OCI-LY7 (cell line): ENCODE data around the gene PIAS4. TPM values are rescaled to one million over a fixed set of nuclear protein-coding genes. Genes with fewer than 3 reads are reported as not detected.

Source experiments
- BruUV-seq: library from RNA; stranded (reverse); fragments of 400-500 nt; replicated peaks from 2 replicates; lab custom pipeline; 2021; lab: Mats Ljungman, UMichigan
- CTCF ChIA-PET: fragments of 300-600 bp; sonication (Branson Sonifier 250); formaldehyde crosslinking; loops from one replicate; lab custom pipeline; 2022; ENCODE audit warnings: antibody characterized with exemption; ENCODE audit not compliant: unreplicated experiment; lab: Charles Lee
- POLR2A ChIA-PET: fragments of 300-600 bp; sonication (Branson Sonifier 250); formaldehyde crosslinking; loops from one replicate; lab custom pipeline; 2022; ENCODE audit warnings: antibody characterized with exemption; lab: Charles Lee
- DNase-seq: peaks from one replicate; pipeline ENCODE4 v3.0.0-alpha.2; 2015; ENCODE audit warnings: low spot score
- H2AFZ ChIP-seq: fragments of 200-600 bp; sonication (generic), shearing (Covaris generic); 2 replicates; pipeline ENCODE4 v1.6.1; 2014; ENCODE audit warnings: mild to moderate bottlenecking, antibody characterized with exemption, low read length, moderate library complexity
- H3K27ac ChIP-seq: fragments of 200-600 bp; sonication (generic); 2 replicates; pipeline ENCODE4 v1.5.1; 2014; ENCODE audit warnings: mixed run types, low read depth, mild to moderate bottlenecking, moderate library complexity, low read length, inconsistent platforms; ENCODE audit not compliant: poor library complexity, severe bottlenecking
- H3K36me3 ChIP-seq: fragments of 200-600 bp; sonication (generic); 2 replicates; pipeline ENCODE4 v1.6.1; 2014; ENCODE audit warnings: mild to moderate bottlenecking, antibody characterized with exemption, low read length, moderate library complexity, mixed read lengths; ENCODE audit not compliant: insufficient read depth
- H3K4me1 ChIP-seq: fragments of 200-600 bp; sonication (generic); 2 replicates; pipeline ENCODE4 v1.5.1; 2014; ENCODE audit warnings: mild to moderate bottlenecking, low read length; ENCODE audit not compliant: insufficient read depth, poor library complexity, severe bottlenecking
- H3K4me2 ChIP-seq: fragments of 200-600 bp; sonication (generic); 2 replicates; pipeline ENCODE4 v1.6.1; 2014; ENCODE audit warnings: mild to moderate bottlenecking, low read length
- H3K4me3 ChIP-seq: fragments of 200-600 bp; sonication (generic); 2 replicates; pipeline ENCODE4 v1.5.1; 2014; ENCODE audit warnings: mild to moderate bottlenecking, low read depth, low read length; ENCODE audit not compliant: poor library complexity, severe bottlenecking
- H3K79me2 ChIP-seq: fragments of 200-600 bp; sonication (generic); 2 replicates; pipeline ENCODE4 v1.6.1; 2016; ENCODE audit warnings: low read depth, mild to moderate bottlenecking, low read length, moderate library complexity, mixed read lengths; ENCODE audit not compliant: insufficient read depth
- H3K9me2 ChIP-seq: fragments of 200-600 bp; sonication (generic); 2 replicates; pipeline ENCODE4 v1.6.1; 2016; ENCODE audit warnings: mild to moderate bottlenecking, low read length, mixed read lengths; ENCODE audit not compliant: insufficient read depth
- H3K9me3 ChIP-seq: fragments of 200-600 bp; sonication (generic); 2 replicates; pipeline ENCODE4 v1.6.1; 2014; ENCODE audit warnings: mild to moderate bottlenecking, mixed run types, low read length, mixed read lengths
- H4K20me1 ChIP-seq: fragments of 200-600 bp; sonication (generic); 2 replicates; pipeline ENCODE4 v1.6.1; 2014; ENCODE audit warnings: mild to moderate bottlenecking, antibody characterized with exemption, low read length, moderate library complexity, mixed read lengths; ENCODE audit not compliant: insufficient read depth
- CTCF ChIP-seq: fragments of 200-600 bp; sonication (generic); conservative IDR thresholded peaks from 2 replicates; pipeline ENCODE4 v1.5.1; 2014; ENCODE audit warnings: mild to moderate bottlenecking, antibody characterized with exemption, low read length, moderate library complexity, mixed read lengths
- EZH2phosphoT487 ChIP-seq: fragments of 200-600 bp; sonication (generic); IDR thresholded peaks from 2 replicates; pipeline ENCODE4 v1.6.1; 2018; ENCODE audit warnings: low read depth, borderline replicate concordance, mild to moderate bottlenecking, mixed run types, antibody characterized with exemption, low read length, moderate library complexity, mixed read lengths
- intact Hi-C: fragments of 100-400 bp; cut with micrococcal nuclease; formaldehyde crosslinking; loops from one replicate; pipeline ENCODE4 v1.10.0; 2022; ENCODE audit not compliant: unreplicated experiment
- total RNA-seq, 2 experiments: library from RNA; depleted of rRNA in 1 of 2; stranded (reverse); fragments of >200 nt in 1 of 2; shearing (Covaris generic) in 1 of 2; gene quantifications; 2 replicates each; pipeline ENCODE4 v1.2.3, GENCODE V29; 2014 to 2022

PIAS4 gene
- total RNA-seq, 2 experiments from 2014 or later = 25.3 to 35.0 TPM

GRCh38 chr19:4054441-4055208 lies 47.1 kb downstream of the PIAS4 start:
- peaks cover 5% of the 10 kb centered on the region for H3K4me1 ChIP-seq
- peaks cover 80% of the 10 kb centered on the region for H3K79me2 ChIP-seq
- intact Hi-C loops = no loop called here
- H3K9me2 ChIP-seq = no peaks in the 10 kb centered on the region
- H3K4me3 ChIP-seq = no peak overlapping the region
- ChIA-PET POLR2A (no interaction called here), CTCF (no interaction called here)
- TF ChIP-seq CTCF (no peak), EZH2phosphoT487 (no peak)
- no peak overlapping the region for H3K27ac ChIP-seq
- no peaks in the 10 kb centered on the region for H3K9me3 ChIP-seq
- BruUV-seq = no TSS peak
- H4K20me1 ChIP-seq = no peaks in the 10 kb centered on the region; the same call in 1 of the 2 replicates
- no peak for DNase-seq
- H3K36me3 ChIP-seq = peaks cover 80% of the 10 kb centered on the region
- no peak overlapping the region for H2AFZ ChIP-seq
- H3K4me2 ChIP-seq = no peak overlapping the region

GRCh38 chr19:4055209-4055552 lies 47.6 kb downstream of the PIAS4 start:
- H3K27ac ChIP-seq = no peak overlapping the region
- CTCF ChIA-PET = no interaction called here
- intact Hi-C loops = no loop called here

More at GRCh38 chr19:4055209-4055552, 47.6 kb downstream of the PIAS4 start:
- no peak for TF ChIP-seq EZH2phosphoT487
- no peak for TF ChIP-seq CTCF
- peaks cover 80% of the 10 kb centered on the region for H3K36me3 ChIP-seq
- no peaks in the 10 kb centered on the region for H3K9me2 ChIP-seq
- H3K9me3 ChIP-seq = no peaks in the 10 kb centered on the region
- H3K4me2 ChIP-seq = no peak overlapping the region
- H3K79me2 ChIP-seq = peaks cover 81% of the 10 kb centered on the region
- no peak for DNase-seq
- no peak overlapping the region for H3K4me3 ChIP-seq
- no peaks in the 10 kb centered on the region; the same call in 1 of the 2 replicates for H4K20me1 ChIP-seq
- peaks cover 11% of the 10 kb centered on the region for H3K4me1 ChIP-seq
- no TSS peak for BruUV-seq
- POLR2A ChIA-PET = no interaction called here
- H2AFZ ChIP-seq = no peak overlapping the region
